ENCODE results near the gene RPL37. TPM values are rescaled to one million over a fixed set of nuclear protein-coding genes. Genes with fewer than 3 reads are reported as not detected.

The RPL37 gene
- polyA plus RNA-seq, 1 of the 3 experiments (the other 2 are of a cell fraction) = 465 TPM

DNA sequence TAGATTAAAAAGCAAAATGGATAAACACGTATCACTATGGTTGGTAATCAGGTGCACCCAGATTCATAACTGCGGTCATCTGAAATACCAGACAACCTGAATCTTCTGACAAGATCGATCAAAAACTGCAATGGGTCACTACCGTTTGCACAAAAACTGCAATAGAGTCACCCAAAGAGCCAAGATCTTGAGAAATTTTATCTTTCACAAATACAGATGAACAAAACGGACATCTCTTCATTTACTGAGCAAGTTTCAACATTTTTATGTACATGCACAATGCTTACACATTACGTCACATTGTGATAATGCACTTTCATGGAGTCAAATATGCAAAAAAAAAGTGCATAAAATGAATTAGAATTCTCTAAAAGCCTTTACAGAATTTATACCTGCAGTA lies 55.5 kb downstream of the RPL37 start:
- Histone ChIP-seq H3K4me2 (no peak overlapping the region), H3K9me2 (no peaks in the 10 kb centered on the region), H3K79me2 (ENCODE audit: insufficient read depth) (peaks cover 92% of the 10 kb centered on the region), H3F3A (replicated peaks; ENCODE audit: insufficient read depth) (peaks cover 10% of the 10 kb centered on the region), H3K27ac (ENCODE audit: low read depth in 2 of 2, low read length in 1 of 2) (no peak overlapping the region), H3K36me3 (replicated peaks in 1 of 2; ENCODE audit: control insufficient read depth in 1 of 2, insufficient read depth in 2 of 2, low read length in 1 of 2) (peaks cover 20 to 31% of the 10 kb centered on the region in 2 experiments), H2AFZ (ENCODE audit: low read depth) (no peak overlapping the region), H3K4me1 (ENCODE audit: control insufficient read depth in 1 of 2, insufficient read depth in 2 of 2, low read depth in 1 of 2, low read length in 1 of 2) (peaks cover 0 to 11% of the 10 kb centered on the region in 2 experiments; a peak in 2 of 4 replicates), H4K20me1 (ENCODE audit: insufficient read depth) (peaks cover 58% of the 10 kb centered on the region), H3K4me3 (ENCODE audit: low read depth in 2 of 2, low read length in 1 of 2) (no peak overlapping the region), H3K9ac (no peak overlapping the region), H3K9me3 (no peaks in the 10 kb centered on the region), H3K27me3 (ENCODE audit: insufficient read depth) (no peaks in the 10 kb centered on the region)
- no peak for TF ChIP-seq MEF2A (IDR thresholded peaks at IDR 0.05; ENCODE audit: borderline replicate concordance, low read depth)
- TF ChIP-seq POLR2AphosphoS5 (IDR thresholded peaks at IDR 0.05; ENCODE audit: low read depth, low read length) = no peak
- TF ChIP-seq EP300 (IDR thresholded peaks at IDR 0.05; ENCODE audit: borderline replicate concordance in 1 of 2, low read depth in 1 of 2, low read length in 1 of 2) = no peak
- TF ChIP-seq, protein P1, sequence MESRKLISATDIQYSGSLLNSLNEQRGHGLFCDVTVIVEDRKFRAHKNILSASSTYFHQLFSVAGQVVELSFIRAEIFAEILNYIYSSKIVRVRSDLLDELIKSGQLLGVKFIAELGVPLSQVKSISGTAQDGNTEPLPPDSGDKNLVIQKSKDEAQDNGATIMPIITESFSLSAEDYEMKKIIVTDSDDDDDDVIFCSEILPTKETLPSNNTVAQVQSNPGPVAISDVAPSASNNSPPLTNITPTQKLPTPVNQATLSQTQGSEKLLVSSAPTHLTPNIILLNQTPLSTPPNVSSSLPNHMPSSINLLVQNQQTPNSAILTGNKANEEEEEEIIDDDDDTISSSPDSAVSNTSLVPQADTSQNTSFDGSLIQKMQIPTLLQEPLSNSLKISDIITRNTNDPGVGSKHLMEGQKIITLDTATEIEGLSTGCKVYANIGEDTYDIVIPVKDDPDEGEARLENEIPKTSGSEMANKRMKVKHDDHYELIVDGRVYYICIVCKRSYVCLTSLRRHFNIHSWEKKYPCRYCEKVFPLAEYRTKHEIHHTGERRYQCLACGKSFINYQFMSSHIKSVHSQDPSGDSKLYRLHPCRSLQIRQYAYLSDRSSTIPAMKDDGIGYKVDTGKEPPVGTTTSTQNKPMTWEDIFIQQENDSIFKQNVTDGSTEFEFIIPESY (IDR thresholded peaks at IDR 0.05; ENCODE audit: borderline replicate concordance, low read depth) = no peak
- no peak for TF ChIP-seq FOSL2 (IDR thresholded peaks at IDR 0.05; ENCODE audit: borderline replicate concordance, low read depth)
- TF ChIP-seq TAF1 (IDR thresholded peaks at IDR 0.05; ENCODE audit: borderline replicate concordance, low read depth, low read length) = no peak
- no peak for TF ChIP-seq IRF3 (IDR thresholded peaks at IDR 0.05; ENCODE audit: low read depth, low read length)
- CTCF ChIA-PET = no interaction called here
- DNase-seq = no peak
- POLR2A ChIA-PET = no interaction called here
- WGBS (ENCODE audit: low lambda C conversion rate) = 98% methylated on average over 6 of the region's 6 CpGs

DNA sequence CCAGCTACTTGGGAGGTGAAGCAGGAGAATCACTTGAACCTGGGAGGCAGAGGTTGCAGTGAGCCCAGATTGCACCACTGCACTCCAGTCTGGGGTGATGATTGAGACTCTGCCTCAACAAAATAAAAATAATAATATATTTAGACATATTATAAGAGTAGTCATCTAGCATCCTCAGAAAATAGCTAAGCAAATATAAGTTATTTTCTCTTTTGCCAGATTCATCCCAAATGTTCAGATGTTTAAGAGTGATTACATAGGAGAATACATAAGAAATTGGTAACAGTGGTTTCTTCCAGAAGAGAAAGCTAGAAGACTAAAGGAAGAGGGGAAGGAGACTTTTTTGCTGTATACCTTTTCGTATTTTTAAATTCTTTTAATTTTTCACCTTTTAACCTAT lies 56.9 kb downstream of the RPL37 start:
- H3K9me2 ChIP-seq = no peaks in the 10 kb centered on the region
- peaks cover 0 to 11% of the 10 kb centered on the region in 2 experiments; a peak in 2 of 4 replicates for H3K4me1 ChIP-seq (ENCODE audit: control insufficient read depth in 1 of 2, insufficient read depth in 2 of 2, low read depth in 1 of 2, low read length in 1 of 2)
- DNase-seq = no peak
- H3K9ac ChIP-seq = no peak overlapping the region
- no peak overlapping the region for H3K27ac ChIP-seq (ENCODE audit: low read depth in 2 of 2, low read length in 1 of 2)
- CTCF ChIA-PET = interaction anchor here (0.9 to 1.6 kb wide), 3 partner anchors 9 to 101 kb away, joined by 3 to 4 read pairs (median 3); partner anchors contain the start of gene TTC33
- POLR2A ChIA-PET = no interaction called here
- H3K9me3 ChIP-seq = no peaks in the 10 kb centered on the region
- no peak overlapping the region for H3K4me3 ChIP-seq (ENCODE audit: low read depth in 2 of 2, low read length in 1 of 2)
- H4K20me1 ChIP-seq (ENCODE audit: insufficient read depth) = peaks cover 44% of the 10 kb centered on the region
- peaks cover 78% of the 10 kb centered on the region for H3K79me2 ChIP-seq (ENCODE audit: insufficient read depth)
- TF ChIP-seq TEAD4 (IDR thresholded peaks at IDR 0.05; ENCODE audit: borderline replicate concordance, insufficient read depth) (no peak), CHD2 (IDR thresholded peaks at IDR 0.05; ENCODE audit: low read length, partially characterized antibody) (no peak), MXI1 (IDR thresholded peaks at IDR 0.05; ENCODE audit: low read depth, low read length) (no peak), ELF1 (IDR thresholded peaks at IDR 0.05) (no peak)
- TF ChIP-seq, protein P1 (IDR thresholded peaks at IDR 0.05; ENCODE audit: borderline replicate concordance, low read depth) = no peak
- H3F3A ChIP-seq (replicated peaks; ENCODE audit: insufficient read depth) = peaks cover 5% of the 10 kb centered on the region
- peaks cover 33 to 35% of the 10 kb centered on the region in 2 experiments for H3K36me3 ChIP-seq (replicated peaks in 1 of 2; ENCODE audit: control insufficient read depth in 1 of 2, insufficient read depth in 2 of 2, low read length in 1 of 2)
- 91% methylated on average over 1 of the region's 1 CpG for WGBS (ENCODE audit: low lambda C conversion rate)
- H3K4me2 ChIP-seq = no peak overlapping the region
- H2AFZ ChIP-seq (ENCODE audit: low read depth) = no peak overlapping the region
- H3K27me3 ChIP-seq (ENCODE audit: insufficient read depth) = no peaks in the 10 kb centered on the region

All from SK-N-SH (cell line).